GM12878 (cell line): ENCODE data around the gene FOLR2. TPM values are rescaled to one million over a fixed set of nuclear protein-coding genes. Genes with fewer than 3 reads are reported as not detected.

Experiments used
- ATAC-seq: fragments of 200-7000 bp; cut with Tn5 transposase; 3 replicates; pipeline ENCODE4 v1.9.1; 2020; ENCODE audit warnings: mild to moderate bottlenecking, moderate library complexity
- BruUV-seq: library from RNA; stranded (reverse); fragments of 400-500 nt; replicated peaks from 2 replicates; lab custom pipeline; 2021; lab: Mats Ljungman, UMichigan
- CTCF ChIA-PET: fragments of 300-600 bp; sonication (Branson Sonifier 250); formaldehyde crosslinking; extraction: SDS; loops from one replicate; lab custom pipeline; 2021; ENCODE audit warnings: inconsistent platforms; lab: Yijun Ruan, JAX
- POLR2A ChIA-PET: fragments of 350-600 bp; formaldehyde crosslinking; extraction: SDS; loops from one replicate; lab custom pipeline; 2021; ENCODE audit warnings: inconsistent platforms; lab: Charles Lee
- RAD21 ChIA-PET: fragments of 300-600 bp; sonication (Branson Sonifier 250); formaldehyde crosslinking; loops from one replicate; lab custom pipeline; 2023; ENCODE audit warnings: antibody characterized with exemption; ENCODE audit not compliant: unreplicated experiment; lab: Charles Lee
- SMC1A ChIA-PET: fragments of 300-600 bp; sonication (Branson Sonifier 250); formaldehyde crosslinking; loops from one replicate; lab custom pipeline; 2023; ENCODE audit not compliant: unreplicated experiment, uncharacterized antibody; lab: Charles Lee
- DNase-seq: peaks from one replicate; pipeline ENCODE4 v3.0.0-alpha.2; 2011; ENCODE audit warnings: low read depth, low spot score
- FAIRE-seq: peaks from 3 replicates; lab custom pipeline; 2011; peaks lifted over from hg19 to GRCh38; lab: Jason Lieb, UNC
- H2AFZ ChIP-seq: 2 replicates; pipeline ENCODE4 v1.6.0; 2011; ENCODE audit warnings: low read depth, low read length, control low read depth; ENCODE audit not compliant: control insufficient read depth
- H3K27ac ChIP-seq: 2 replicates; pipeline ENCODE4 v1.5.1; 2011; ENCODE audit warnings: control low read depth; ENCODE audit not compliant: control insufficient read depth, insufficient read depth
- H3K27me3 ChIP-seq, 2 experiments: replicated peaks in 1 of 2; 2 replicates each; pipeline versions ENCODE4 v1.6.0 to v1.6.1; 2011; ENCODE audit warnings: low read length in 1 of 2; ENCODE audit not compliant: control insufficient read depth in 2 of 2, insufficient read depth in 2 of 2
- H3K36me3 ChIP-seq, 2 experiments: 2 replicates each; pipeline ENCODE4 v1.5.1; 2011; ENCODE audit warnings: low read length in 1 of 2; ENCODE audit not compliant: control insufficient read depth in 2 of 2, insufficient read depth in 2 of 2
- H3K4me1 ChIP-seq: 2 replicates; pipeline ENCODE4 v1.6.1; 2011; ENCODE audit warnings: mild to moderate bottlenecking, low read length, moderate library complexity, mixed read lengths; ENCODE audit not compliant: control insufficient read depth, insufficient read depth
- H3K4me2 ChIP-seq: 2 replicates; pipeline ENCODE4 v1.6.0; 2011; ENCODE audit warnings: control low read depth; ENCODE audit not compliant: control insufficient read depth, insufficient read depth
- H3K4me3 ChIP-seq: fragments of 200-600 bp; sonication (generic); 2 replicates; pipeline ENCODE4 v1.5.1; 2016
- H3K79me2 ChIP-seq: 2 replicates; pipeline ENCODE4 v1.6.0; 2011; ENCODE audit warnings: low read length; ENCODE audit not compliant: control insufficient read depth, insufficient read depth
- H3K9ac ChIP-seq: 2 replicates; pipeline ENCODE4 v1.8.0; 2011; ENCODE audit warnings: low read length, control low read depth, mixed read lengths; ENCODE audit not compliant: control insufficient read depth, insufficient read depth
- H3K9me3 ChIP-seq: replicated peaks from 3 replicates; pipeline ENCODE4 v1.5.1; 2011; ENCODE audit warnings: mild to moderate bottlenecking, low read length; ENCODE audit not compliant: control insufficient read depth, insufficient read depth
- H4K20me1 ChIP-seq: 2 replicates; pipeline ENCODE4 v1.6.0; 2011; ENCODE audit not compliant: control insufficient read depth, insufficient read depth
- ATF7 ChIP-seq: fragments of 450-650 bp; IDR thresholded peaks from 2 replicates; pipeline ENCODE4 v1.6.1; 2016; ENCODE audit warnings: low read depth, mild to moderate bottlenecking
- CBFB ChIP-seq: IDR thresholded peaks from 2 replicates; pipeline ENCODE4 v1.6.1; 2016; ENCODE audit warnings: antibody characterized with exemption, low read depth
- CBX5 ChIP-seq: sonication (generic); IDR thresholded peaks from 2 replicates; pipeline ENCODE4 v1.6.1; 2016; ENCODE audit warnings: low read depth, moderate library complexity, mild to moderate bottlenecking, inconsistent platforms
- CHD1 ChIP-seq: IDR thresholded peaks from 2 replicates; pipeline ENCODE4 v1.6.1; 2012; ENCODE audit warnings: low read depth, low read length, improper control_type of control experiment
- CHD2 ChIP-seq: IDR thresholded peaks from 2 replicates; pipeline ENCODE4 v1.6.1; 2011; ENCODE audit warnings: low read depth, low read length, improper control_type of control experiment, borderline replicate concordance
- EED ChIP-seq: sonication (generic); IDR thresholded peaks from 2 replicates; pipeline ENCODE4 v1.6.1; 2016; ENCODE audit warnings: antibody characterized with exemption, low read depth
- KAT2A ChIP-seq: conservative IDR thresholded peaks from 2 replicates; pipeline ENCODE4 v1.6.1; 2011; ENCODE audit warnings: low read depth, low read length; ENCODE audit not compliant: control insufficient read depth
- NBN ChIP-seq: fragments of 450-650 bp; IDR thresholded peaks from 2 replicates; pipeline ENCODE4 v1.6.1; 2016
- POLR2AphosphoS2 ChIP-seq: IDR thresholded peaks from 2 replicates; pipeline ENCODE4 v1.6.1; 2011; ENCODE audit warnings: low read depth, mild to moderate bottlenecking, low read length, improper control_type of control experiment, moderate library complexity
- RAD51 ChIP-seq: fragments of 450-650 bp; IDR thresholded peaks from 2 replicates; pipeline ENCODE4 v1.6.1; 2016; ENCODE audit warnings: moderate library complexity, mild to moderate bottlenecking, inconsistent platforms
- SIN3A ChIP-seq: IDR thresholded peaks from 2 replicates; pipeline ENCODE4 v1.6.1; 2012; ENCODE audit warnings: low read depth, low read length, improper control_type of control experiment
- SPI1 ChIP-seq: IDR thresholded peaks from 2 replicates; pipeline ENCODE4 v1.6.1; 2011; ENCODE audit warnings: low read depth, mild to moderate bottlenecking, low read length, moderate library complexity, borderline replicate concordance; ENCODE audit not compliant: insufficient read depth
- TCF3 ChIP-seq: IDR thresholded peaks from 2 replicates; pipeline ENCODE4 v1.6.1; 2012; ENCODE audit warnings: low read depth, mild to moderate bottlenecking, low read length, borderline replicate concordance; ENCODE audit not compliant: insufficient read depth
- ZNF207 ChIP-seq: fragments of 450-650 bp; IDR thresholded peaks from 2 replicates; pipeline ENCODE4 v1.6.1; 2014; ENCODE audit warnings: antibody characterized with exemption, mild to moderate bottlenecking, borderline replicate concordance
- ZNF217 ChIP-seq: fragments of 450-650 bp; IDR thresholded peaks from 2 replicates; pipeline ENCODE4 v1.6.1; 2017; ENCODE audit warnings: antibody characterized with exemption, mild to moderate bottlenecking
- ZNF274 ChIP-seq: IDR thresholded peaks from one replicate; pipeline ENCODE4 v1.8.0; 2011; ENCODE audit not compliant: insufficient read length, insufficient read depth
- WGBS: methylation state at CpG from one replicate; pipeline ENCODE4 v1.1.6; 2016; ENCODE audit warnings: low lambda C conversion rate; ENCODE audit not compliant: insufficient replicate concordance, insufficient coverage; ENCODE audit errors: missing lambda C conversion rate; 5-methylcytosine and 5-hydroxymethylcytosine counted together
- in situ Hi-C: fragments of 300-500 bp; cut with MboI; formaldehyde crosslinking; loops from 9 replicates; pipeline ENCODE4 v1.14.3; 2018; ENCODE audit warnings: mixed read lengths
- intact Hi-C: fragments of 100-400 bp; cut with micrococcal nuclease; formaldehyde crosslinking; loops from one replicate; pipeline ENCODE4 v1.14.2; 2022; ENCODE audit not compliant: unreplicated experiment
- polyA plus RNA-seq, 11 experiments: library from polyadenylated mRNA; depleted of rRNA in 4 of 11; unstranded in 6 of 11; stranded (reverse) in 5 of 11; fragments of >200 nt; fragmentation: Nextera tagmentation in 4 of 11; fragmentation: Illumina TruSeq in 1 of 11; extraction: Ambion mirVana in 4 of 11; extraction: Trizol in 1 of 11; gene quantifications; 1 replicate in 1 of 11; 2 replicates in 10 of 11; pipeline versions ENCODE4 v1.2.1 to v1.2.3, GENCODE V29; 2011 to 2016; ENCODE audit warnings: inconsistent platforms in 2 of 11, missing spikeins in 2 of 11, low read depth in 1 of 11
- total RNA-seq, 4 experiments: library from RNA; depleted of rRNA in 3 of 4; stranded (reverse); fragments of >200 nt in 3 of 4; fragmentation: Illumina TruSeq in 1 of 4; extraction: Trizol in 1 of 4; gene quantifications; 2 replicates each; pipeline versions ENCODE4 v1.2.1 to v1.2.3, GENCODE V29; 2013 to 2021
- TF ChIP-seq, protein P1 (sequence below): fragments of 450-650 bp; IDR thresholded peaks from 2 replicates; pipeline ENCODE4 v1.6.1; 2014; ENCODE audit warnings: mild to moderate bottlenecking
- TF ChIP-seq, protein P2 (sequence below): fragments of 450-650 bp; IDR thresholded peaks from 2 replicates; pipeline ENCODE4 v1.6.1; 2017; ENCODE audit warnings: antibody characterized with exemption, mild to moderate bottlenecking, moderate library complexity
- TF ChIP-seq, protein P3 (sequence below): fragments of 450-650 bp; IDR thresholded peaks from 2 replicates; pipeline ENCODE4 v1.6.1; 2018; ENCODE audit warnings: borderline replicate concordance, mild to moderate bottlenecking; ENCODE audit not compliant: partially characterized antibody

FOLR2 gene
- total and polyA plus RNA-seq, 10 of the 15 experiments (the other 5 are each of a cell fraction or from before 2014, with no cell fraction given): 0.10 to 11.1 (median 1.9) TPM

DNA sequence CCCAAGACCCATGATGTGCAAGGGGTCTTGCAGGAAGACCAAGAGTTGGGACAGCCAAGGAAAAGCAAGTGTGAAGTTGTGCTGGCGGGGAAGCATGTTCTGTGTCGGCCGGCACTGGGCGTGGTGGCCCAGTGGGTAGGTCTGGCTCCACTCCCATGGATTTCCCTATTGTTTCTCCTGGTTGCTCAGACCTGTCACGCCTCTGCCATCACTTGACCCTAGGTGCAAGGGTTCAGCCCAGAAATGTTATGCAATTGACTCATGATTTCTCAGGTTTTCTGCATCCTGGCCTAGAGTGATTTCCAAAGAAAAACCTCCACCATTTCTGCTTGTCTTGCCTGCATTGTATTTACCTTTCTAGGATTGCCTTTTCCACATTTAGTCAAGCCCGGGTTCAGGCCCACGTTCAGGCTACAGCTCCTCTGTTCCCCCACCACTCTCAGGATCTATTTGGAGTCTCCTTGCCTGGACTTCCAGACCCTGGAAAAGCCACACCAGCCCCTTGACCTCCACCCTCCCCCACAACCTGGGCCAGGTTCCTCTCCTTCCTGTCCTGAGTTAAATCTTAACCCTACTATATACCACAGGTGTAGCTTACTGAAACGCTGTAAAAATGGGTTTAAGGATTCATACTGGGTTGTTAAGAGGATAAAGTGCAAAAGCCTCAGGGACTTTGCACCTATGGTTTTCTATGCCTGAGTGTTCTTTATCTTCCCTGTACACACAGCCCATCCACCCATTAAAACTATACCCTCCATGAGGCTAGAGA lies 42.1 kb upstream of the FOLR2 start:
- ChIA-PET POLR2A (no interaction called here), RAD21 (no interaction called here), CTCF (no interaction called here), SMC1A (no interaction called here)
- Histone ChIP-seq H3K4me2 (no peak overlapping the region), H2AFZ (no peak overlapping the region), H3K4me3 (no peak overlapping the region), H3K79me2 (no peaks in the 10 kb centered on the region), H3K27ac (no peak overlapping the region), H4K20me1 (no peaks in the 10 kb centered on the region), H3K36me3 (no peaks in the 10 kb centered on the region), H3K9ac (no peak overlapping the region), H3K27me3 (peaks cover 0 to 4% of the 10 kb centered on the region in 2 experiments; a peak in 2 of 4 replicates), H3K9me3 (no peaks in the 10 kb centered on the region), H3K4me1 (no peaks in the 10 kb centered on the region)
- in situ Hi-C loops (no loop called here), intact Hi-C loops (no loop called here)
- 55% methylated on average over 8 of the region's 8 CpGs for WGBS
- ATAC-seq (no peak), DNase-seq (no peak), FAIRE-seq (no peak)
- BruUV-seq: no TSS peak
- TF ChIP-seq, protein P1, sequence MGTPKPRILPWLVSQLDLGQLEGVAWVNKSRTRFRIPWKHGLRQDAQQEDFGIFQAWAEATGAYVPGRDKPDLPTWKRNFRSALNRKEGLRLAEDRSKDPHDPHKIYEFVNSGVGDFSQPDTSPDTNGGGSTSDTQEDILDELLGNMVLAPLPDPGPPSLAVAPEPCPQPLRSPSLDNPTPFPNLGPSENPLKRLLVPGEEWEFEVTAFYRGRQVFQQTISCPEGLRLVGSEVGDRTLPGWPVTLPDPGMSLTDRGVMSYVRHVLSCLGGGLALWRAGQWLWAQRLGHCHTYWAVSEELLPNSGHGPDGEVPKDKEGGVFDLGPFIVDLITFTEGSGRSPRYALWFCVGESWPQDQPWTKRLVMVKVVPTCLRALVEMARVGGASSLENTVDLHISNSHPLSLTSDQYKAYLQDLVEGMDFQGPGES: no peak
- TF ChIP-seq CHD2 (no peak), NBN (no peak), ZNF217 (no peak), POLR2AphosphoS2 (no peak), ATF7 (no peak), ZNF274 (no peak), ZNF207 (no peak), SIN3A (no peak), EED (no peak), CBX5 (no peak), TCF3 (no peak), SPI1 (no peak), RAD51 (no peak), CBFB (no peak), KAT2A (no peak), CHD1 (no peak)
- TF ChIP-seq, protein P2, sequence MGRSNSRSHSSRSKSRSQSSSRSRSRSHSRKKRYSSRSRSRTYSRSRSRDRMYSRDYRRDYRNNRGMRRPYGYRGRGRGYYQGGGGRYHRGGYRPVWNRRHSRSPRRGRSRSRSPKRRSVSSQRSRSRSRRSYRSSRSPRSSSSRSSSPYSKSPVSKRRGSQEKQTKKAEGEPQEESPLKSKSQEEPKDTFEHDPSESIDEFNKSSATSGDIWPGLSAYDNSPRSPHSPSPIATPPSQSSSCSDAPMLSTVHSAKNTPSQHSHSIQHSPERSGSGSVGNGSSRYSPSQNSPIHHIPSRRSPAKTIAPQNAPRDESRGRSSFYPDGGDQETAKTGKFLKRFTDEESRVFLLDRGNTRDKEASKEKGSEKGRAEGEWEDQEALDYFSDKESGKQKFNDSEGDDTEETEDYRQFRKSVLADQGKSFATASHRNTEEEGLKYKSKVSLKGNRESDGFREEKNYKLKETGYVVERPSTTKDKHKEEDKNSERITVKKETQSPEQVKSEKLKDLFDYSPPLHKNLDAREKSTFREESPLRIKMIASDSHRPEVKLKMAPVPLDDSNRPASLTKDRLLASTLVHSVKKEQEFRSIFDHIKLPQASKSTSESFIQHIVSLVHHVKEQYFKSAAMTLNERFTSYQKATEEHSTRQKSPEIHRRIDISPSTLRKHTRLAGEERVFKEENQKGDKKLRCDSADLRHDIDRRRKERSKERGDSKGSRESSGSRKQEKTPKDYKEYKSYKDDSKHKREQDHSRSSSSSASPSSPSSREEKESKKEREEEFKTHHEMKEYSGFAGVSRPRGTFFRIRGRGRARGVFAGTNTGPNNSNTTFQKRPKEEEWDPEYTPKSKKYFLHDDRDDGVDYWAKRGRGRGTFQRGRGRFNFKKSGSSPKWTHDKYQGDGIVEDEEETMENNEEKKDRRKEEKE: no peak
- TF ChIP-seq, protein P3, sequence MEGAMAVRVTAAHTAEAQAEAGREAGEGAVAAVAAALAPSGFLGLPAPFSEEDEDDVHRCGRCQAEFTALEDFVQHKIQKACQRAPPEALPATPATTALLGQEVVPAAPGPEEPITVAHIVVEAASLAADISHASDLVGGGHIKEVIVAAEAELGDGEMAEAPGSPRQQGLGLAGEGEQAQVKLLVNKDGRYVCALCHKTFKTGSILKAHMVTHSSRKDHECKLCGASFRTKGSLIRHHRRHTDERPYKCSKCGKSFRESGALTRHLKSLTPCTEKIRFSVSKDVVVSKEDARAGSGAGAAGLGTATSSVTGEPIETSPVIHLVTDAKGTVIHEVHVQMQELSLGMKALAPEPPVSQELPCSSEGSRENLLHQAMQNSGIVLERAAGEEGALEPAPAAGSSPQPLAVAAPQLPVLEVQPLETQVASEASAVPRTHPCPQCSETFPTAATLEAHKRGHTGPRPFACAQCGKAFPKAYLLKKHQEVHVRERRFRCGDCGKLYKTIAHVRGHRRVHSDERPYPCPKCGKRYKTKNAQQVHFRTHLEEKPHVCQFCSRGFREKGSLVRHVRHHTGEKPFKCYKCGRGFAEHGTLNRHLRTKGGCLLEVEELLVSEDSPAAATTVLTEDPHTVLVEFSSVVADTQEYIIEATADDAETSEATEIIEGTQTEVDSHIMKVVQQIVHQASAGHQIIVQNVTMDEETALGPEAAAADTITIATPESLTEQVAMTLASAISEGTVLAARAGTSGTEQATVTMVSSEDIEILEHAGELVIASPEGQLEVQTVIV: no peak
